Panc1 (cell line): ENCODE measurements around the gene MKLN1.

ENCODE experiments used
- CTCF ChIP-seq: fragments of 450-650 bp; IDR thresholded peaks from 2 replicates; pipeline ENCODE4 v1.5.1; 2017; ENCODE audit warnings: mild to moderate bottlenecking
- POLR2AphosphoS5 ChIP-seq: IDR thresholded peaks from 2 replicates; pipeline ENCODE4 v1.6.1; 2012; ENCODE audit warnings: mild to moderate bottlenecking, low read depth, low read length, moderate library complexity
- REST ChIP-seq, 2 experiments: IDR thresholded peaks; 2 replicates each; pipeline ENCODE4 v1.6.1; 2011 to 2012; ENCODE audit warnings: low read depth in 2 of 2, control low read depth in 1 of 2, low read length in 1 of 2, mild to moderate bottlenecking in 1 of 2, moderate library complexity in 1 of 2; ENCODE audit not compliant: insufficient read depth in 1 of 2
- TCF7L2 ChIP-seq: IDR thresholded peaks from 2 replicates; pipeline ENCODE4 v1.6.1; 2011; ENCODE audit warnings: mild to moderate bottlenecking, low read depth, low read length, inconsistent platforms

- no peak for TF ChIP-seq TCF7L2
- TF ChIP-seq CTCF = no peak
- no peak for TF ChIP-seq REST (IDR thresholded peaks at IDR 0.05; ENCODE audit: insufficient read depth in 1 of 2, low read depth in 2 of 2, low read length in 1 of 2)
- no peak for TF ChIP-seq POLR2AphosphoS5
These were observed 190.9 kb downstream of the MKLN1 start for GRCh38 chr7:131518626-131519025.
